22Rv1 (cell line): ENCODE data around the gene MYO18B.

Source experiments
- CTCF ChIP-seq: fragments of 450-650 bp; IDR thresholded peaks from 2 replicates; pipeline ENCODE4 v1.5.1; 2017; ENCODE audit warnings: mild to moderate bottlenecking
- ZFX ChIP-seq: fragments of 450-650 bp; IDR thresholded peaks from 2 replicates; pipeline ENCODE4 v1.6.1; 2017; ENCODE audit warnings: antibody characterized with exemption, borderline replicate concordance

GRCh38 chr22:25976356-25976755 is 234.4 kb downstream of the MYO18B start:
- TF ChIP-seq CTCF (no peak), ZFX (no peak)
